Left lobe of liver (tissue), 2 donors: Measurements from ENCODE around the gene ORAI3. TPM values are rescaled to one million over a fixed set of nuclear protein-coding genes. Genes with fewer than 3 reads are reported as not detected.

Experiments
- ATAC-seq: fragments of 200-7000 bp; cut with Tn5 transposase; one replicate; pipeline ENCODE4 v1.9.1; 2020; ENCODE audit warnings: mild to moderate bottlenecking, moderate library complexity
- DNase-seq: peaks from one replicate; pipeline ENCODE4 v3.0.0-alpha.2; 2020; ENCODE audit warnings: low spot score
- total RNA-seq: library from RNA; stranded (reverse); gene quantifications from one replicate; pipeline ENCODE4 v1.2.1, GENCODE V29; 2021
- donor health status: DM: no; HTN: no; CAD: no; lungs with moderate emphysema.
- donor health status: DM: no; HTN: yes; CAD: no.

Gene ORAI3
- total RNA-seq, 1 donor from 2014 or later, result 51.3 TPM

DNA sequence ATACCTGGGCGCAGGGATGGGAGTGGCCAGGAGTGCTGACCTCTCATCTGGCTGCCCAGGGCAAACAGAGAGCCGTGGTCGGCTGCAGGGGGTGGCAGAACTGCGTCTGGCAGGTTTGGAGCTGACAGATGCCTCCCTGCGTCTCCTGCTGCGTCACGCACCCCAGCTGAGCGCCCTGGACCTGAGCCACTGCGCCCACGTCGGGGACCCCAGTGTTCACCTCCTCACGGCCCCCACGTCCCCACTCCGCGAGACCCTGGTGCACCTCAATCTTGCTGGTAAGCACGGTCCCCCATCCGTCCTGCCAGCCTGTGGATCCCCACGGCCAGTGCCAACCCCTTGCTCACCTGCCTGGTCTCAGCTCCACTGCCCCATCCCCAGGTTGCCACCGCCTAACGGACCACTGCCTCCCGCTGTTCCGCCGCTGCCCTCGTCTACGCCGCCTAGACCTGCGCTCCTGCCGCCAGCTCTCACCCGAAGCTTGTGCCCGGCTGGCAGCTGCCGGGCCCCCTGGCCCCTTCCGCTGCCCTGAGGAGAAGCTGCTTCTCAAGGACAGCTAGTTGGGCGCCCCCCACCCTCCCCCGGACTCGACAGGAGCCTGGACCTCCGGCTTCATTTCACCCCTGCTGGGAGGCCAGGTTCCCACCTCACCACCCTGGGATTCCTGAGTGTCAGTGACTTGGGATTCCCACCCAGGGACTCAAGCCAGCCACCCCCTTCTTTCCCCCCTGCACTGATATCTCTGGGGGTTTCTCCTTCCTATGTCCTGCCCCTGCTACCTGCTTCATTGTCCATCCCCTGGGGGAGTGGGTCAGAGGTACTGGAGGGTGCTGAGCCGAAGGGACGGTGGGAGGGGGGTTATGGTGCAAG, 2.0 kb upstream of the ORAI3 start:
- DNase-seq, result peak; percentile 56
- no peak for ATAC-seq

DNA sequence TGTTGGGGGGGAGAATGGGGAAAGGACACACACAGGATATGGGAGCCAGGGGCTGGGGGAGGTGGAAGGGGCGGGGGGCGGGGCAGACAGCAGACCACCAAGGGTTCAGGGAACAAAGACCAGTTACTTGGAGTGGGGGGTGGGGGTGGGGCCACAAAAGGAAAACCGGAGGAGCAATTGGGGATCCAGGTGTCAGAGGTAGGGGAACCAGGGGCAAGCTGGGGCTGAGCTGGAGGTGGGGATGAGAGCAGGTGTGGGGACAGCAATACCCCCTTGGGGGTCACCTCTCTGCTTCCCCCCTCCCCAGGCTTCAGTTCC, 1.4 kb upstream of the ORAI3 start:
- no peak for DNase-seq

DNA sequence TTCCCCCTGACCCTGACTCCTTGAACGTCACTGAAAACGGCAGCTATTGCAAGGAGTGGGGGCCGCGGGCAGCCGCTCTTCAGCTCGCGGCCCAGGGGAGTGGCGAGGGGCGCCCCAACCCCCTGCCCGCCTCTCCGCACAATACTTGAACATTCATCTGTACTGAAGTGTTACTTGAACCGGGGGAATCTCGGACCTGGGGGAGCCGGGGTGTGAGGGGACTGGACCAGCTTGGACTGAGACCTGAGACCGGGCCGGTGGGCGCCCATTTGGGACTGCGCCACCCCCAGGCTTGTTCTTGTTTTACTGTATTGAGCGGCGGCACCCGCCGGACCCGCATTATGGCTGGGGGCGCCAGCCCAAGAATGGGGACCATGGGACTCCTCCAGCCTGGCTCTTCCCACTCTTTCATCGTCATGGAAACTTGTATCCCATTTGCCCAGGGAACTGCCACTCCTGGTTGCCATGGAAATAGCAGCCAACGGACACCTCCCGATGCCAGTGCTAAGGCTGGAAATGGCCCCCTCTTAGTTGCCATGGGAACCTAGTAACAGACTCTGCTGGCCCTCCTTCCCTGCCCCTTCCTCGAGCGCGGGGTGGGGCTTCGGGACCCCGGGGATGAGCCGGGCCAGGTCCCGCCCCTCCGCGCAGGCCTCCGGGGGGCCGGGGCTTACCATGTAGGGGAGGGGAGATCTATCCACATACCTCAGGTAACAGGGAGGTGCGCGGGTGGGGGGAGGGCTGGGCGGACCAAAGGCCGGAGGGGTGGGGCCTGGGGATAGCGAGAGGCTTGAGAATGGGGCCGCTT, 805 bp upstream of the ORAI3 start:
- ATAC-seq (peak; percentile 50), DNase-seq (peak; percentile 92)

More for the DNA sequence above, 1.4 kb upstream of the ORAI3 start:
- ATAC-seq, result no peak

GRCh38 chr16:30949650-30950515, 1.0 kb downstream of the ORAI3 start:
- peak; percentile 98 for DNase-seq
- peak; percentile 70 for ATAC-seq

DNA sequence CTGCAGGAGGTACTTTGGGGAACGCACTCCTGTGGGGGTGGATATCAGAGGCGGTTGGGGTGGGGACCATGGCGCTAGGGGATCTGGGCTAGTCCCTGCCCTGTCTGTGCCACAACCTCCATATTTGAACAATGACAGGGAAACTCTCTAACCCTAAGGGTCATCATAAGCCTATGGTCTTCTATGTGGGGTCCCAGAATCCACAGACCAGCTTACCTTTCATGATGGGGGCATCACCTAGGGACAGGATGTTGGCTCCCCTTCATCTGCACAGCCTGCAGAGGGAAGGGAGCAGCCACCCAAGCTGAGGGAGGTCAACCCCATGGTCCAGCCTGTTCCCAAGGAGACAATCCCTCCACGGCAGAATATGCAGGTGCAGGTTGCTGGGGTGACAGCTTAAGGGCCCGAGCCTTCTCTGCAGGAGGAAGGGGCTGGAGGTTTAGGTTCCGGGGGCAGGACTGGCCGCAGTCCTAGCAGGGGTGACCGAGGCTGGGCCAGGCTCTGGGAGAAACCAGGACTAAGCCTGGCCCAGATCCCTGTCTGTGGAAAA, 1.7 kb downstream of the ORAI3 start:
- DNase-seq (peak; percentile 54), ATAC-seq (no peak)

DNA sequence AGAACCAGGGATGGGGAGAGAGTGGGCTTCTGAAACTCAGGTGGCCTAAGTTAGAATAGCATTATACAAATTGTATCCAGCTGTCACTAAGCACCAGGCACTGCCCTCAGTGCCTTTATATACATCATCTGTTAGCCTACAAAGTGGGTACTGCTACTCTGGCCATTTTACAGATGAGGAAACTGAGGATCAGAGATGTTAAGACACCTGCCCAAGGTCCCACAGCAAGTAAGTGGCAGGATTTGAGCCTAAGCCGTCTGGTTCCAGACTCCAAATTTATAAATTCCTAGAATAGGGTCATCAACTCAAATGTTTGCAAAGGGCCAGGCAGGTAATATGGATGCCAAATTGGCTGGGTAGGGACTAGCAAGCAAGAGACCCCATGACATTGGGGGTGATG, 2.3 kb downstream of the ORAI3 start:
- ATAC-seq (no peak), DNase-seq (no peak)

GRCh38 chr16:30951750-30952149, 2.9 kb downstream of the ORAI3 start:
- ATAC-seq (peak; percentile 10), DNase-seq (peak; percentile 93)

- DNase-seq (no peak), ATAC-seq (no peak)
These were observed 4.2 kb downstream of the ORAI3 start for GRCh38 chr16:30953111-30953510.

DNA sequence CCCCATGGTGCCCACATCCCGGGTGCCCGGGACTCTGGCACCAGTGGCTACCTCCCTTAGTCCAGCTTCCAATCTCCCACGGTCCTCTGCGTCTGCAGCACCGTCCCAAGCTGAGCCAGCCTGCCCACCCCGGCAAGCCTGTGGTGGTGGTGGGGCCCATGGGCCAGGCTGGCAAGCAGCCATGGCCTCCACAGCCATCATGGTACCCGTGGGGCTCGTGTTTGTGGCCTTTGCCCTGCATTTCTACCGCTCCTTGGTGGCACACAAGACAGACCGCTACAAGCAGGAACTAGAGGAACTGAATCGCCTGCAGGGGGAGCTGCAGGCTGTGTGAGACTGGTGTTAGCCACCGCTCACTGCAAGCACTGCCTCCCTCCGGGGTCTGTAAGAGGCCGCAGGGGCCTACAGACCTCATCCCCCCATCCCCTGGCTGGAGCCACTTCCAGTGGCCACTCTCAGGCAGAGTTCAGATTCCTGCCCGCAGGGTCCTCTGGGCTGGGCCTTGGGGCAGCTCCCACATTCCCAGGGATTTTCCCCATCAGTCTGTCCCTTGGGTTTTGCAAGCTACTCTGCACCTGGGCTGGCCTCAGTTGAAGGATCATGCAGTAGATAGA, 4.8 kb downstream of the ORAI3 start:
- ATAC-seq (no peak), DNase-seq (no peak)

- no peak for DNase-seq
- peak; percentile 2 for ATAC-seq
These were observed 6.1 kb downstream of the ORAI3 start for GRCh38 chr16:30954993-30955392.

DNA sequence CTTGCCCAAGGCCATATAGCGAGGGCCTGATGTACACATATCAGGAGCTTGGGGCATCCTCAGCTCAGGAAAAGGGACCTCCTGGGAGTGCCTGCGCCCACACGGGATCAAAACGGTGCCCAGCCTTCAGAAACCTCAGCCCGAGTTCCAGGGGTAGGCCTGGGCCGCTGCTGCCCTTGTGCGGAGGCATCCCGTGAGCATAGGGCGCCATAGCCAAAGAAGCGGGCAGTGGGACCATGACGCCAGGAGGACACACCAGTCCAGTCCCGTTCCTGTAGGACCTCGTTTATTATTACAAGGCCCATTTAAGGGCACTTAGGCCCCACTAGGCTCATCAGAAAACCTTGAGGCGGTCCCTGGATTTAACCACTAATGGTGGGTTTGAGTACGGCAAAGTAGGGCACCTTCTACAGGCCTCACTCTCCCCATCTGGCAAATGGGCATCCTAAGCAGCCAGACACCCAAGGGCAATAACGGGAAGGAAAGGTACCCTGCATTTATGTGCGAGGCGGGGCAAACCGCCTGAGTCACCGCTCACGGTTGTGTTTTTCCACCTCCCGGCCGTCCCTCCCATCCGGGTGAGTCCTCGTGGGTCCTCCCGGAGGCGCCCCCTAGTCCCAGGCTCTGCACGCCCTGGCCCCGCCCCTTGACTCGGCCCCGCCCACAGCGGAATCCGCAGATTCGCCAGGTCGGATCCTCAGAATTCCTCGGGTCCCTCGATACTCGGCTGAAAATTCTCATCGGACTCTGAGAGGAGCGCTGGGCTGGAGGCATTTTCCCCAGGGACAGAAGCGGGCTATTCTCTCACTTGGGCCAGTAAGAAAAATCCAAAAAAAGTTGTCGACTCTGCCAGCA, 8.0 kb downstream of the ORAI3 start:
- ATAC-seq (peak; percentile 70), DNase-seq (peak; percentile 86)

DNA sequence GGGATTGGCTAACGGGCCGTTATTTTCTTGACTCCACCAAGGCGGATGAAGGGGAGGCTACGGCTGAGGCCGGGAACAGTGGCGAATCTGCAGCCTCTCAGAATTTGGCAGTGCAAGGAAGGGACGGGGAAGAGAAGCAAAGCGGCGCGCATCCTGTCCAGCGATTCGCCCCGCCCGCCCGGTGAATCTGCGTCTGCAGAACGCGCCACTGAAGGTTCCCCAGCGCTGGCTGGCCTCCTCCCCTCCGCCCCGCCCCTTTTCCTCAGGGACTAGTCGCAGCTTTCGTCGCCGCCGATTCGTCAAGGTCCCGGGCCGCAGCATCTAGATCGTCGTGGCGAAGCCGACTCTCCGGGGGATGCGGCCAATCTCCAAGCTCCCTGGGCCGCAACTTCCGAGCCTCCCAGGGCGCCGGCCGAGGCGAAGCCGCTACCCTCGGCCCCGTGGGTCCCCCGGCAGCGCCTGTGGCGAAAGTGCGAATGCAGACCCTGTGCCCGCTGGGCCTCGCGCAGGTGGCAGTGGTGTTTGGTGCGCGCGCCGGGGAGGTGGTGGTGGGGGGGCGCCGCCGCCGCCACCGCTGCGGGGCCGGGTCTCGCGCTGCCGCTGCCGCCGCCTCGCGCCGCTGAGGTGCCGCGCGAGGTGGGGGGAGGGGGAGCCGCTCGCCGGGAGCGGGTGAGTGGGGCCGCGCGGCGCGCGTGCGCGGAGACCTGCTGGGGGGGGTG, 8.7 kb downstream of the ORAI3 start, which contains the start of gene SETD1A:
Gene SETD1A, plus strand, starts transcription at position 299 of the 719 bp plus-strand sequence. CDS start 978 bp downstream, outside the sequence.
- peak; percentile 96 for DNase-seq
- ATAC-seq, result peak; percentile 86

GRCh38 chr16:30958175-30959079, 9.6 kb downstream of the ORAI3 start:
- DNase-seq (no peak), ATAC-seq (peak; percentile 26)

DNA sequence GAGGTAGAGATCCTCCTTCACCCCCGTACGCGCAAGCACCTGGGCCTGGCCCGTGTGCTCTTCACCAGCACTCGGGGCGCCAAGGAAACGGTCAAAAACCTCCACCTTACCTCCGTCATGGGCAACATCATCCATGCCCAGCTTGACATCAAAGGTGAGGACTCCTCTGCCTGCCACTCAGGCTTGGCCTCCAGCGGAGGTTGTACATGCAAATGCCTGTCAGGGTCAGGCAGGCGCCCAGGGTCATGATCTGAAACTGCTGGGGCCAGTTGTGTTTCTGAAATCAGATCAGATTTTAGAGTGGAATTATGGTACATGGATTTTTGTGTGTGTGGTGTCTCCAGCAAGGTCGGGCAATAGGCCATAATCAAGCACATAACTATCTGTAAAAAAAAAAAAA, 12.5 kb downstream of the ORAI3 start:
- ATAC-seq, result no peak
- DNase-seq, result no peak

- DNase-seq, result no peak
- no peak for ATAC-seq
These were observed 15.2 kb downstream of the ORAI3 start for GRCh38 chr16:30963925-30964511.

- DNase-seq, result no peak
These were observed 15.8 kb downstream of the ORAI3 start for GRCh38 chr16:30964574-30965226.

DNA sequence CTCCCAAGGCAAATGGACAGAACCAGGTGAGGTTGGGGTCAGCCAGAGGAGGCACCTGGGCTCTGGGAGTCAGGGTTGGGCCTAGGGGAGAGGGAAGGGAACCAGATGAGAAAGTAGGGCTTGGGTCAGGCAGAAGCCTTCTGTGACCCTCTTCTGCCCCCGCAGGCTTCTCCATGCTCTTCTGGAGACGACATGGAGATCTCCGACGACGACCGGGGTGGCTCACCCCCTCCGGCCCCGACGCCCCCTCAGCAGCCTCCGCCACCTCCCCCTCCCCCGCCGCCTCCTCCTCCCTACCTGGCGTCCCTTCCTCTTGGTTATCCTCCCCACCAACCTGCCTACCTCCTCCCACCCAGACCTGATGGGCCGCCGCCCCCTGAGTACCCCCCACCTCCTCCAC, 16.6 kb downstream of the ORAI3 start:
- no peak for ATAC-seq

More at GRCh38 chr16:30964574-30965226, 15.8 kb downstream of the ORAI3 start:
- ATAC-seq, result no peak

More for the DNA sequence above, 16.6 kb downstream of the ORAI3 start:
- DNase-seq, result no peak
